HCT116 (cell line): Measurements from ENCODE around the gene ELANE. TPM values are rescaled to one million over a fixed set of nuclear protein-coding genes. Genes with fewer than 3 reads are reported as not detected.

ENCODE experiments used
- ATAC-seq: fragments of 200-7000 bp; cut with Tn5 transposase; 2 replicates; pipeline ENCODE4 v1.9.1; 2020; ENCODE audit warnings: mild to moderate bottlenecking, moderate library complexity
- BruUV-seq: library from RNA; stranded (reverse); fragments of 400-500 nt; replicated peaks from 2 replicates; lab custom pipeline; 2021; lab: Mats Ljungman, UMichigan
- CTCF ChIA-PET: fragments of 300-600 bp; sonication (Branson Sonifier 250); formaldehyde crosslinking; loops from one replicate; lab custom pipeline; 2021; ENCODE audit warnings: antibody characterized with exemption; lab: Charles Lee
- POLR2A ChIA-PET: fragments of 300-600, 350-600 bp; sonication (Branson Sonifier 250); formaldehyde crosslinking; loops from one replicate; lab custom pipeline; 2021; ENCODE audit warnings: antibody characterized with exemption; lab: Charles Lee
- RAD21 ChIA-PET, 2 experiments: fragments of 300-600 bp; sonication (Branson Sonifier 250); formaldehyde crosslinking; loops; one replicate each; lab custom pipeline; 2023; ENCODE audit warnings: low total read pairs in 2 of 2; ENCODE audit not compliant: uncharacterized antibody in 2 of 2, unreplicated experiment in 2 of 2, low non-redundant PET in 1 of 2; lab: Charles Lee
- DNase-seq: peaks from one replicate; pipeline ENCODE4 v3.0.0-alpha.2; 2010; ENCODE audit warnings: low read depth, low spot score
- H2AFZ ChIP-seq: fragments of 200-600 bp; shearing (Covaris generic), sonication (generic); 2 replicates; pipeline ENCODE4 v1.6.1; 2017; ENCODE audit warnings: low read depth, mixed run types, mixed read lengths, antibody characterized with exemption, low read length; ENCODE audit not compliant: poor library complexity, severe bottlenecking
- H3K27ac ChIP-seq: 2 replicates; pipeline ENCODE4 v1.5.1; 2012; ENCODE audit warnings: low read depth, low read length
- H3K27me3 ChIP-seq: fragments of 200-600 bp; sonication (generic); 2 replicates; pipeline ENCODE4 v1.6.1; 2016; ENCODE audit warnings: mixed run types, low read length, mixed read lengths; ENCODE audit not compliant: insufficient read depth
- H3K36me3 ChIP-seq, 2 experiments: fragments of 200-500 bp in 1 of 2; fragments of 200-600 bp in 1 of 2; sonication (Bioruptor generic) in 1 of 2; sonication (generic) in 1 of 2; 2 replicates each; pipeline versions ENCODE4 v1.5.1 to v1.6.1; 2014 to 2016; ENCODE audit warnings: low read length in 2 of 2, inconsistent platforms in 1 of 2, mixed read lengths in 1 of 2, mixed run types in 1 of 2; ENCODE audit not compliant: insufficient read depth in 2 of 2, control insufficient read depth in 1 of 2
- H3K4me1 ChIP-seq, 2 experiments: fragments of 200-600 bp in 1 of 2; sonication (generic) in 1 of 2; 2 replicates each; pipeline versions ENCODE4 v1.5.1 to v1.6.1; 2012 to 2017; ENCODE audit warnings: low read length in 2 of 2, inconsistent platforms in 1 of 2, mild to moderate bottlenecking in 1 of 2, mixed read lengths in 1 of 2, mixed run types in 1 of 2, moderate library complexity in 1 of 2; ENCODE audit not compliant: insufficient read depth in 2 of 2, control insufficient read depth in 1 of 2
- H3K4me2 ChIP-seq: fragments of 200-600 bp; sonication (generic); 2 replicates; pipeline ENCODE4 v1.6.1; 2017; ENCODE audit warnings: mixed run types, low read length, mixed read lengths
- H3K4me3 ChIP-seq, 2 experiments: fragments of 200-600 bp in 1 of 2; sonication (generic) in 1 of 2; replicated peaks in 1 of 2; 2 replicates each; pipeline ENCODE4 v1.5.1; 2011 to 2016; ENCODE audit warnings: low read length in 2 of 2, control low read depth in 1 of 2, low read depth in 1 of 2, mild to moderate bottlenecking in 1 of 2, mixed read lengths in 1 of 2, mixed run types in 1 of 2
- H3K79me2 ChIP-seq: fragments of 200-600 bp; sonication (generic); 2 replicates; pipeline ENCODE4 v1.6.1; 2017; ENCODE audit warnings: mild to moderate bottlenecking, mixed run types, low read length, moderate library complexity, mixed read lengths; ENCODE audit not compliant: insufficient read depth
- H3K9ac ChIP-seq: fragments of 200-600 bp; sonication (generic); 2 replicates; pipeline ENCODE4 v1.6.1; 2016; ENCODE audit warnings: low read length, mixed read lengths
- H3K9me2 ChIP-seq: fragments of 200-600 bp; sonication (generic), shearing (Covaris generic); 2 replicates; pipeline ENCODE4 v1.6.1; 2017; ENCODE audit warnings: mixed run types, mild to moderate bottlenecking, moderate library complexity; ENCODE audit not compliant: insufficient read depth
- H3K9me3 ChIP-seq, 2 experiments: fragments of 200-500 bp in 1 of 2; fragments of 200-600 bp in 1 of 2; sonication (Bioruptor generic) in 1 of 2; sonication (generic) in 1 of 2; 2 replicates each; pipeline ENCODE4 v1.6.1; 2014 to 2017; ENCODE audit warnings: low read length in 2 of 2, mixed read lengths in 2 of 2, inconsistent platforms in 1 of 2, low read depth in 1 of 2, mild to moderate bottlenecking in 1 of 2, mixed run types in 1 of 2, moderate library complexity in 1 of 2; ENCODE audit not compliant: control insufficient read depth in 1 of 2, insufficient read depth in 1 of 2
- H4K20me1 ChIP-seq: fragments of 200-600 bp; sonication (generic), shearing (Covaris generic); 2 replicates; pipeline ENCODE4 v1.6.1; 2017; ENCODE audit warnings: mixed run types, mild to moderate bottlenecking, moderate library complexity; ENCODE audit not compliant: insufficient read depth
- CBX3 ChIP-seq: IDR thresholded peaks from 2 replicates; pipeline ENCODE4 v1.6.1; 2012; ENCODE audit warnings: low read depth
- CEBPB ChIP-seq: IDR thresholded peaks from 2 replicates; pipeline ENCODE4 v1.6.1; 2012; ENCODE audit warnings: low read depth
- EGR1 ChIP-seq: IDR thresholded peaks from 2 replicates; pipeline ENCODE4 v1.6.1; 2012; ENCODE audit warnings: low read depth
- EZH2 ChIP-seq: fragments of 200-600 bp; sonication (generic); IDR thresholded peaks from 2 replicates; pipeline ENCODE4 v1.6.1; 2017; ENCODE audit warnings: antibody characterized with exemption, mixed run types
- FOSL1 ChIP-seq: IDR thresholded peaks from 2 replicates; pipeline ENCODE4 v1.6.1; 2012; ENCODE audit warnings: low read depth
- JUND ChIP-seq: IDR thresholded peaks from 2 replicates; pipeline ENCODE4 v1.6.1; 2012
- POLR2A ChIP-seq: IDR thresholded peaks from 2 replicates; pipeline ENCODE4 v1.7.0; 2011; ENCODE audit warnings: borderline replicate concordance; ENCODE audit not compliant: insufficient read depth, insufficient read length; ENCODE audit errors: extremely low read depth
- POLR2AphosphoS5 ChIP-seq: IDR thresholded peaks from 2 replicates; pipeline ENCODE4 v1.6.1; 2011; ENCODE audit warnings: mild to moderate bottlenecking, low read depth, low read length, moderate library complexity
- RAD21 ChIP-seq: IDR thresholded peaks from 2 replicates; pipeline ENCODE4 v1.6.1; 2012; ENCODE audit warnings: low read depth, mild to moderate bottlenecking
- SIN3A ChIP-seq: IDR thresholded peaks from 2 replicates; pipeline ENCODE4 v1.6.1; 2012; ENCODE audit warnings: low read depth
- SP1 ChIP-seq: IDR thresholded peaks from 2 replicates; pipeline ENCODE4 v1.6.1; 2012; ENCODE audit warnings: low read depth
- SRF ChIP-seq: IDR thresholded peaks from 2 replicates; pipeline ENCODE4 v1.6.1; 2012; ENCODE audit warnings: low read depth
- TCF7L2 ChIP-seq: IDR thresholded peaks from 2 replicates; pipeline ENCODE4 v1.7.0; 2011; ENCODE audit warnings: borderline replicate concordance, inconsistent platforms; ENCODE audit not compliant: insufficient read depth, insufficient read length; ENCODE audit errors: extremely low read depth
- YY1 ChIP-seq: IDR thresholded peaks from 2 replicates; pipeline ENCODE4 v1.6.1; 2011; ENCODE audit warnings: low read length, low read depth, moderate library complexity, mild to moderate bottlenecking; ENCODE audit not compliant: insufficient replicate concordance; ENCODE audit errors: extremely low read depth
- ZFX ChIP-seq: fragments of 450-650 bp; IDR thresholded peaks from 2 replicates; pipeline ENCODE4 v1.6.1; 2017
- ZNF274 ChIP-seq: fragments of 200-500 bp; sonication (Bioruptor generic); IDR thresholded peaks from 2 replicates; pipeline ENCODE4 v1.6.1; 2014; ENCODE audit warnings: mild to moderate bottlenecking, low read depth, low read length, inconsistent platforms
- intact Hi-C: fragments of 100-400 bp; cut with micrococcal nuclease; formaldehyde crosslinking; loops from 2 replicates; pipeline ENCODE4 v1.10.0; 2022
- total RNA-seq: library from RNA; stranded (reverse); gene quantifications from one replicate; pipeline ENCODE4 v1.2.1, GENCODE V29; 2021; ENCODE audit not compliant: unreplicated experiment
- TF ChIP-seq, protein P1 (sequence below): IDR thresholded peaks from 2 replicates; pipeline ENCODE4 v1.6.1; 2012
- TF ChIP-seq, protein P2 (sequence below): IDR thresholded peaks from 2 replicates; pipeline ENCODE4 v1.6.1; 2011; ENCODE audit warnings: mild to moderate bottlenecking, low read length, moderate library complexity; ENCODE audit not compliant: insufficient replicate concordance; ENCODE audit errors: extremely low read depth
- TF ChIP-seq, protein P3 (sequence below): IDR thresholded peaks from 2 replicates; pipeline ENCODE4 v1.6.1; 2012
- TF ChIP-seq, protein P4 (sequence below): IDR thresholded peaks from 2 replicates; pipeline ENCODE4 v1.6.1; 2012; ENCODE audit warnings: low read depth

The ELANE gene
- total RNA-seq, 1 experiment from 2014 or later = not detected

DNA sequence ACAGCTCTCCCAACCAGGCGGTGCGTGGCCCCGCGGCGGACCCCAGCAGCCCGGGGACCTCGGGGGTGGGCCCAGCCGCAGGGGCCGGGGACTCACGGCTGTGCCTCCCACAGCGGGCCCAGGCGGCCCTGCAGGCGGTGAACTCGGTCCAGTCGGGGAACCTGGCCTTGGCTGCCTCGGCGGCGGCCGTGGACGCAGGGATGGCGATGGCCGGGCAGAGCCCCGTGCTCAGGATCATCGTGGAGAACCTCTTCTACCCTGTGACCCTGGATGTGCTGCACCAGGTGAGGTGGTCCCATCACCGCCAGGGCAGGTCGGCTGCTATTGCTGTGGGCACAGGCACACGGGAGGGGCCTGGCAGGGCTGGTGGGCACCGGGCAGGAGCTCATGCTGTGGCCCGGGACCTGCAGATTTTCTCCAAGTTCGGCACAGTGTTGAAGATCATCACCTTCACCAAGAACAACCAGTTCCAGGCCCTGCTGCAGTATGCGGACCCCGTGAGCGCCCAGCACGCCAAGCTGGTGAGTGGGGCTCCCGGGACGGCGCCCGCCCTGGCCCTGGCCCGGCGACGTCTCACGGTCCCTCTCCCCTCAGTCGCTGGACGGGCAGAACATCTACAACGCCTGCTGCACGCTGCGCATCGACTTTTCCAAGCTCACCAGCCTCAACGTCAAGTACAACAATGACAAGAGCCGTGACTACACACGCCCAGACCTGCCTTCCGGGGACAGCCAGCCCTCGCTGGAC lies 47.5 kb upstream of the ELANE start:
- Histone ChIP-seq H3K79me2 (peaks cover 100% of the 10 kb centered on the region), H3K9me2 (no peaks in the 10 kb centered on the region), H3K27ac (no peak overlapping the region; the same call in 1 of the 2 replicates), H4K20me1 (peaks cover 59% of the 10 kb centered on the region; the same call in 1 of the 2 replicates), H3K9ac (no peak overlapping the region), H3K4me1 (peaks cover 13 to 20% of the 10 kb centered on the region in 2 experiments), H2AFZ (no peak overlapping the region), H3K4me3 (no peak overlapping the region), H3K9me3 (no peaks in the 10 kb centered on the region), H3K27me3 (no peaks in the 10 kb centered on the region), H3K36me3 (peaks cover 66 to 96% of the 10 kb centered on the region in 2 experiments; a peak in 3 of 4 replicates)
- CTCF ChIA-PET = no interaction called here
- POLR2A ChIA-PET = no interaction called here
- intact Hi-C loops = no loop called here
- ATAC-seq (no peak), DNase-seq (no peak)
- RAD21 ChIA-PET = no interaction called here
- BruUV-seq = no TSS peak
- TF ChIP-seq ZFX (no peak), POLR2AphosphoS5 (no peak), CEBPB (no peak), JUND (no peak), SRF (no peak), EZH2 (no peak), ZNF274 (no peak), RAD21 (no peak), POLR2A (no peak), YY1 (no peak), TCF7L2 (no peak), SP1 (no peak), SIN3A (no peak), EGR1 (no peak), CBX3 (no peak), FOSL1 (no peak)
- TF ChIP-seq, protein P1, sequence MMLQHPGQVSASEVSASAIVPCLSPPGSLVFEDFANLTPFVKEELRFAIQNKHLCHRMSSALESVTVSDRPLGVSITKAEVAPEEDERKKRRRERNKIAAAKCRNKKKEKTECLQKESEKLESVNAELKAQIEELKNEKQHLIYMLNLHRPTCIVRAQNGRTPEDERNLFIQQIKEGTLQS = no peak
- TF ChIP-seq, protein P2, sequence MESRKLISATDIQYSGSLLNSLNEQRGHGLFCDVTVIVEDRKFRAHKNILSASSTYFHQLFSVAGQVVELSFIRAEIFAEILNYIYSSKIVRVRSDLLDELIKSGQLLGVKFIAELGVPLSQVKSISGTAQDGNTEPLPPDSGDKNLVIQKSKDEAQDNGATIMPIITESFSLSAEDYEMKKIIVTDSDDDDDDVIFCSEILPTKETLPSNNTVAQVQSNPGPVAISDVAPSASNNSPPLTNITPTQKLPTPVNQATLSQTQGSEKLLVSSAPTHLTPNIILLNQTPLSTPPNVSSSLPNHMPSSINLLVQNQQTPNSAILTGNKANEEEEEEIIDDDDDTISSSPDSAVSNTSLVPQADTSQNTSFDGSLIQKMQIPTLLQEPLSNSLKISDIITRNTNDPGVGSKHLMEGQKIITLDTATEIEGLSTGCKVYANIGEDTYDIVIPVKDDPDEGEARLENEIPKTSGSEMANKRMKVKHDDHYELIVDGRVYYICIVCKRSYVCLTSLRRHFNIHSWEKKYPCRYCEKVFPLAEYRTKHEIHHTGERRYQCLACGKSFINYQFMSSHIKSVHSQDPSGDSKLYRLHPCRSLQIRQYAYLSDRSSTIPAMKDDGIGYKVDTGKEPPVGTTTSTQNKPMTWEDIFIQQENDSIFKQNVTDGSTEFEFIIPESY = no peak
- TF ChIP-seq, protein P3, sequence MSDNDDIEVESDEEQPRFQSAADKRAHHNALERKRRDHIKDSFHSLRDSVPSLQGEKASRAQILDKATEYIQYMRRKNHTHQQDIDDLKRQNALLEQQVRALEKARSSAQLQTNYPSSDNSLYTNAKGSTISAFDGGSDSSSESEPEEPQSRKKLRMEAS = no peak
- TF ChIP-seq, protein P4, sequence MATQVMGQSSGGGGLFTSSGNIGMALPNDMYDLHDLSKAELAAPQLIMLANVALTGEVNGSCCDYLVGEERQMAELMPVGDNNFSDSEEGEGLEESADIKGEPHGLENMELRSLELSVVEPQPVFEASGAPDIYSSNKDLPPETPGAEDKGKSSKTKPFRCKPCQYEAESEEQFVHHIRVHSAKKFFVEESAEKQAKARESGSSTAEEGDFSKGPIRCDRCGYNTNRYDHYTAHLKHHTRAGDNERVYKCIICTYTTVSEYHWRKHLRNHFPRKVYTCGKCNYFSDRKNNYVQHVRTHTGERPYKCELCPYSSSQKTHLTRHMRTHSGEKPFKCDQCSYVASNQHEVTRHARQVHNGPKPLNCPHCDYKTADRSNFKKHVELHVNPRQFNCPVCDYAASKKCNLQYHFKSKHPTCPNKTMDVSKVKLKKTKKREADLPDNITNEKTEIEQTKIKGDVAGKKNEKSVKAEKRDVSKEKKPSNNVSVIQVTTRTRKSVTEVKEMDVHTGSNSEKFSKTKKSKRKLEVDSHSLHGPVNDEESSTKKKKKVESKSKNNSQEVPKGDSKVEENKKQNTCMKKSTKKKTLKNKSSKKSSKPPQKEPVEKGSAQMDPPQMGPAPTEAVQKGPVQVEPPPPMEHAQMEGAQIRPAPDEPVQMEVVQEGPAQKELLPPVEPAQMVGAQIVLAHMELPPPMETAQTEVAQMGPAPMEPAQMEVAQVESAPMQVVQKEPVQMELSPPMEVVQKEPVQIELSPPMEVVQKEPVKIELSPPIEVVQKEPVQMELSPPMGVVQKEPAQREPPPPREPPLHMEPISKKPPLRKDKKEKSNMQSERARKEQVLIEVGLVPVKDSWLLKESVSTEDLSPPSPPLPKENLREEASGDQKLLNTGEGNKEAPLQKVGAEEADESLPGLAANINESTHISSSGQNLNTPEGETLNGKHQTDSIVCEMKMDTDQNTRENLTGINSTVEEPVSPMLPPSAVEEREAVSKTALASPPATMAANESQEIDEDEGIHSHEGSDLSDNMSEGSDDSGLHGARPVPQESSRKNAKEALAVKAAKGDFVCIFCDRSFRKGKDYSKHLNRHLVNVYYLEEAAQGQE = no peak
- TF ChIP-seq, all 23 proteins: peak for 0
- no peak overlapping the region for H3K4me2 ChIP-seq
